H1 (cell line): ENCODE data around the gene RASGEF1B. TPM values are rescaled to one million over a fixed set of nuclear protein-coding genes. Genes with fewer than 3 reads are reported as not detected.
A peak's percentile ranks its signal among the peaks of the same experiment; 100 is the strongest.

Experiments
- CTCF ChIA-PET: fragments of 300-600 bp; sonication (Branson Sonifier 250); formaldehyde crosslinking; loops from one replicate; lab custom pipeline; 2021; ENCODE audit not compliant: partially characterized antibody; lab: Charles Lee
- POLR2A ChIA-PET: fragments of 300-600 bp; sonication (Branson Sonifier 250); formaldehyde crosslinking; loops from one replicate; lab custom pipeline; 2021; ENCODE audit warnings: inconsistent platforms; ENCODE audit not compliant: partially characterized antibody; lab: Charles Lee
- DNase-seq, 2 experiments: peaks; one replicate each; pipeline versions ENCODE4 v3.0.0 to v3.0.0-alpha.2; 2010 to 2022; ENCODE audit warnings: low spot score in 2 of 2, low read depth in 1 of 2, mixed read lengths in 1 of 2
- FAIRE-seq: peaks from 2 replicates; lab custom pipeline; 2011; peaks lifted over from hg19 to GRCh38; lab: Jason Lieb, UNC
- H2AFZ ChIP-seq: 2 replicates; pipeline ENCODE4 v1.8.1; 2012; ENCODE audit warnings: low read length, inconsistent platforms
- H2AK5ac ChIP-seq: 2 replicates; pipeline ENCODE4 v1.6.1; 2013; ENCODE audit warnings: low read depth, low read length
- H2BK120ac ChIP-seq: replicated peaks from 2 replicates; pipeline ENCODE3; 2013; ENCODE audit warnings: low read depth, low read length, inconsistent platforms
- H2BK12ac ChIP-seq: 2 replicates; pipeline ENCODE4 v1.6.1; 2013; ENCODE audit warnings: low read depth, low read length
- H2BK15ac ChIP-seq: 2 replicates; pipeline ENCODE4 v1.6.1; 2013; ENCODE audit warnings: low read length
- H2BK20ac ChIP-seq: 2 replicates; pipeline ENCODE4 v1.6.1; 2013; ENCODE audit warnings: low read length
- H2BK5ac ChIP-seq: 2 replicates; pipeline ENCODE4 v1.6.1; 2013; ENCODE audit warnings: low read depth, low read length
- H3K14ac ChIP-seq: 2 replicates; pipeline ENCODE4 v1.6.1; 2013; ENCODE audit warnings: inconsistent platforms; ENCODE audit not compliant: insufficient read length
- H3K18ac ChIP-seq: 2 replicates; pipeline ENCODE4 v1.6.1; 2013; ENCODE audit warnings: low read length; ENCODE audit errors: extremely low read depth
- H3K23ac ChIP-seq: 2 replicates; pipeline ENCODE4 v1.6.1; 2013; ENCODE audit warnings: inconsistent platforms; ENCODE audit not compliant: insufficient read length
- H3K23me2 ChIP-seq: 2 replicates; pipeline ENCODE4 v1.6.1; 2013; ENCODE audit warnings: low read depth, low read length
- H3K27ac ChIP-seq: 2 replicates; pipeline ENCODE4 v1.6.1; 2011; ENCODE audit warnings: low read depth, low read length, inconsistent platforms
- H3K27me3 ChIP-seq, 4 experiments: replicated peaks in 1 of 4; 1 replicate in 1 of 4; 2 replicates in 3 of 4; pipeline versions ENCODE4 v1.6.1 to v1.8.1; 2011 to 2013; ENCODE audit warnings: low read length in 3 of 4, mild to moderate bottlenecking in 3 of 4, inconsistent platforms in 2 of 4, mixed read lengths in 2 of 4, moderate library complexity in 1 of 4; ENCODE audit not compliant: control insufficient read depth in 3 of 4, insufficient read depth in 3 of 4; ENCODE audit errors: extremely low read depth in 1 of 4
- H3K36me3 ChIP-seq, 4 experiments: 2 replicates each; pipeline versions ENCODE4 v1.6.1 to v1.8.1; 2011 to 2013; ENCODE audit warnings: mild to moderate bottlenecking in 4 of 4, low read length in 3 of 4, moderate library complexity in 2 of 4, control low read depth in 1 of 4, inconsistent platforms in 1 of 4; ENCODE audit not compliant: insufficient read depth in 4 of 4, control insufficient read depth in 2 of 4
- H3K4ac ChIP-seq: replicated peaks from 2 replicates; pipeline ENCODE3; 2013; ENCODE audit warnings: low read length, low read depth, mixed read lengths, inconsistent platforms; ENCODE audit not compliant: insufficient read length
- H3K4me1 ChIP-seq, 4 experiments: replicated peaks in 1 of 4; 1 replicate in 1 of 4; 2 replicates in 3 of 4; pipeline versions ENCODE4 v1.6.1 to v1.8.1; 2011 to 2013; ENCODE audit warnings: low read length in 3 of 4, inconsistent platforms in 2 of 4, mixed read lengths in 1 of 4; ENCODE audit not compliant: insufficient read depth in 4 of 4, control insufficient read depth in 3 of 4
- H3K4me2 ChIP-seq, 2 experiments: 2 replicates each; pipeline versions ENCODE4 v1.6.1 to v1.8.1; 2011 to 2013; ENCODE audit warnings: low read depth in 2 of 2, low read length in 2 of 2, control low read depth in 1 of 2, inconsistent platforms in 1 of 2, mild to moderate bottlenecking in 1 of 2; ENCODE audit not compliant: insufficient read depth in 1 of 2
- H3K4me3 ChIP-seq, 4 experiments: fragments of 200-600, 300-600 bp in 1 of 4; sonication (generic), shearing (Covaris generic), sonication (Bioruptor Twin) in 1 of 4; 2 replicates each; pipeline versions ENCODE4 v1.5.1 to v1.8.1; 2011 to 2016; ENCODE audit warnings: low read length in 4 of 4, low read depth in 3 of 4, control low read depth in 2 of 4, inconsistent platforms in 2 of 4, mild to moderate bottlenecking in 2 of 4, mixed read lengths in 1 of 4, moderate library complexity in 1 of 4; ENCODE audit not compliant: insufficient read depth in 2 of 4; ENCODE audit errors: extremely low read depth in 1 of 4
- H3K56ac ChIP-seq: replicated peaks from 2 replicates; pipeline ENCODE3; 2013; ENCODE audit warnings: low read depth, mild to moderate bottlenecking, mixed read lengths, low read length, inconsistent platforms; ENCODE audit not compliant: insufficient read length
- H3K79me1 ChIP-seq: 2 replicates; pipeline ENCODE4 v1.6.1; 2013; ENCODE audit warnings: low read depth, low read length, control low read depth
- H3K79me2 ChIP-seq, 2 experiments: 2 replicates each; pipeline versions ENCODE4 v1.6.1 to v1.8.1; 2012 to 2013; ENCODE audit warnings: low read length in 2 of 2, mild to moderate bottlenecking in 2 of 2, inconsistent platforms in 1 of 2; ENCODE audit not compliant: insufficient read depth in 2 of 2, control insufficient read depth in 1 of 2
- H3K9ac ChIP-seq, 4 experiments: replicated peaks in 1 of 4; 1 replicate in 1 of 4; 2 replicates in 3 of 4; pipeline versions ENCODE4 v1.6.1 to v1.8.1; 2011 to 2013; ENCODE audit warnings: low read depth in 3 of 4, low read length in 3 of 4, control low read depth in 2 of 4, mild to moderate bottlenecking in 2 of 4, moderate library complexity in 2 of 4, inconsistent platforms in 1 of 4; ENCODE audit errors: extremely low read depth in 1 of 4
- H3K9me3 ChIP-seq, 2 experiments: 2 replicates each; pipeline versions ENCODE4 v1.6.1 to v1.8.1; 2012 to 2013; ENCODE audit warnings: mild to moderate bottlenecking in 2 of 2, moderate library complexity in 2 of 2, control low read depth in 1 of 2, inconsistent platforms in 1 of 2, low read depth in 1 of 2, low read length in 1 of 2, mixed read lengths in 1 of 2; ENCODE audit not compliant: insufficient read depth in 2 of 2
- H4K20me1 ChIP-seq, 2 experiments: replicated peaks in 1 of 2; 2 replicates each; pipeline versions ENCODE3 to v1.8.1; 2011 to 2013; ENCODE audit warnings: inconsistent platforms in 2 of 2, low read length in 2 of 2, mild to moderate bottlenecking in 1 of 2; ENCODE audit not compliant: insufficient read depth in 2 of 2, control insufficient read depth in 1 of 2
- H4K5ac ChIP-seq: 2 replicates; pipeline ENCODE4 v1.6.1; 2013; ENCODE audit warnings: low read length, low read depth, mixed read lengths, inconsistent platforms; ENCODE audit not compliant: insufficient read length
- H4K8ac ChIP-seq: 2 replicates; pipeline ENCODE4 v1.8.0; 2013; ENCODE audit warnings: mild to moderate bottlenecking, moderate library complexity, low read length, inconsistent platforms; ENCODE audit not compliant: insufficient read depth; ENCODE audit errors: extremely low read depth
- H4K91ac ChIP-seq: replicated peaks from 2 replicates; pipeline ENCODE3; 2013; ENCODE audit warnings: low read length, mixed read lengths, inconsistent platforms; ENCODE audit not compliant: insufficient read length
- ASH2L ChIP-seq: fragments of 200-600, 300-600 bp; sonication (generic); IDR thresholded peaks from one replicate; pipeline ENCODE4 v1.7.1; 2017; ENCODE audit warnings: low read length
- BACH1 ChIP-seq: IDR thresholded peaks from 2 replicates; pipeline ENCODE4 v1.6.1; 2012; ENCODE audit warnings: low read length, improper control_type of control experiment
- CBX5 ChIP-seq: fragments of 300-800, 300-1000 bp; sonication (generic); IDR thresholded peaks from 2 replicates; pipeline ENCODE4 v1.7.1; 2016; ENCODE audit warnings: antibody characterized with exemption, low read length, low read depth
- CTBP2 ChIP-seq: IDR thresholded peaks from 2 replicates; pipeline ENCODE4 v1.7.0; 2011; ENCODE audit warnings: borderline replicate concordance, mild to moderate bottlenecking, moderate library complexity, mixed read lengths, low read length; ENCODE audit not compliant: insufficient read depth, insufficient read length
- EGR1 ChIP-seq: IDR thresholded peaks from 2 replicates; pipeline ENCODE4 v1.6.1; 2011; ENCODE audit warnings: low read depth, low read length, borderline replicate concordance
- HDAC2 ChIP-seq, 2 experiments: fragments of 300-600 bp in 1 of 2; sonication (generic) in 1 of 2; IDR thresholded peaks; 2 replicates each; pipeline ENCODE4 v1.6.1; 2011 to 2012; ENCODE audit warnings: low read depth in 2 of 2, low read length in 2 of 2, mild to moderate bottlenecking in 2 of 2, moderate library complexity in 2 of 2, borderline replicate concordance in 1 of 2, inconsistent platforms in 1 of 2
- JUND ChIP-seq: IDR thresholded peaks from 2 replicates; pipeline ENCODE4 v1.6.1; 2011; ENCODE audit warnings: mild to moderate bottlenecking, improper control_type of control experiment, low read length
- MAFK ChIP-seq: IDR thresholded peaks from 2 replicates; pipeline ENCODE4 v1.6.1; 2012; ENCODE audit warnings: low read depth, mild to moderate bottlenecking, improper control_type of control experiment, low read length
- NRF1 ChIP-seq: IDR thresholded peaks from 2 replicates; pipeline ENCODE4 v1.6.1; 2011; ENCODE audit warnings: mild to moderate bottlenecking, low read depth, low read length, improper control_type of control experiment
- RFX5 ChIP-seq: IDR thresholded peaks from 2 replicates; pipeline ENCODE4 v1.6.1; 2011; ENCODE audit warnings: low read depth, low read length, improper control_type of control experiment, borderline replicate concordance
- RXRA ChIP-seq: IDR thresholded peaks from 2 replicates; pipeline ENCODE4 v1.6.1; 2011; ENCODE audit warnings: low read depth, mild to moderate bottlenecking, low read length, moderate library complexity; ENCODE audit not compliant: insufficient read depth
- SIRT6 ChIP-seq: IDR thresholded peaks from one replicate; pipeline ENCODE4 v1.7.1; 2012; ENCODE audit warnings: low read length, inconsistent platforms
- TEAD4 ChIP-seq: IDR thresholded peaks from 2 replicates; pipeline ENCODE4 v1.6.1; 2012; ENCODE audit warnings: low read depth, low read length, inconsistent platforms, mixed read lengths
- YY1 ChIP-seq: IDR thresholded peaks from 2 replicates; pipeline ENCODE4 v1.6.1; 2011; ENCODE audit warnings: low read depth, mild to moderate bottlenecking, low read length
- WGBS, 2 experiments: shearing (Covaris generic) in 1 of 2; methylation state at CpG; one replicate each; pipeline versions ENCODE4 v1.1.6 to v1.1.7; 2013 to 2015; ENCODE audit warnings: low lambda C conversion rate in 2 of 2, mixed read lengths in 2 of 2, inconsistent platforms in 1 of 2, low coverage in 1 of 2, missing lambda C conversion rate in 1 of 2; ENCODE audit not compliant: insufficient replicate concordance in 2 of 2, insufficient coverage in 1 of 2, insufficient read length in 1 of 2; ENCODE audit errors: extremely low coverage in 1 of 2, missing lambda C conversion rate in 1 of 2; 5-methylcytosine and 5-hydroxymethylcytosine counted together
- polyA plus RNA-seq, 7 experiments: library from polyadenylated mRNA; depleted of rRNA in 3 of 7; stranded (reverse) in 5 of 7; unstranded in 2 of 7; fragments of >200 nt in 5 of 7; fragments of 200-250 nt in 2 of 7; gene quantifications; 1 replicate in 5 of 7; 2 replicates in 1 of 7; 4 replicates in 1 of 7; pipeline versions ENCODE4 v1.2.1 to v1.2.3, GENCODE V29; 2011 to 2013; ENCODE audit warnings: missing spikeins in 2 of 7, mixed read lengths in 2 of 7
- total RNA-seq: library from RNA; stranded (reverse); fragmentation: NEBNext Ultra II Directional; extraction: Animal tissue kit (Norgen Biotek cat#: 25700); gene quantifications from 2 replicates; pipeline ENCODE4 v1.2.1, GENCODE V29; 2021

Gene RASGEF1B
- total and polyA plus RNA-seq, 2 of the 8 experiments (the other 6 are each of a cell fraction or from before 2014, with no cell fraction given): 1.6 to 4.7 TPM

- Histone ChIP-seq H2BK12ac (no peak overlapping the region), H4K20me1 (no peaks in the 10 kb centered on the region), H3K4me2 (0 out of 4 replicates have a peak overlapping the region, but pooled peaks of 1 of the 2 experiments have one; percentile 1), H3K9ac (no peak overlapping the region), H2AFZ (no peak overlapping the region), H3K4me3 (no peak overlapping the region), H3K23ac (no peak overlapping the region), H3K14ac (no peak overlapping the region), H2BK120ac (no peak overlapping the region), H3K79me2 (no peaks in the 10 kb centered on the region), H3K79me1 (no peaks in the 10 kb centered on the region), H3K4ac (no peak overlapping the region), H2AK5ac (no peak overlapping the region), H4K5ac (no peak overlapping the region), H2BK20ac (no peak overlapping the region), H3K36me3 (no peaks in the 10 kb centered on the region), H3K56ac (no peak overlapping the region), H3K23me2 (no peaks in the 10 kb centered on the region), H3K9me3 (no peaks in the 10 kb centered on the region), H4K91ac (no peak overlapping the region), H4K8ac (no peak overlapping the region), H2BK15ac (no peak overlapping the region), H2BK5ac (no peak overlapping the region), H3K4me1 (peaks cover 0 to 8% (median 5%) of the 10 kb centered on the region in 4 experiments; a peak in 2 of 7 replicates), H3K27me3 (no peaks in the 10 kb centered on the region), H3K27ac (no peak overlapping the region), H3K18ac (no peak overlapping the region)
- FAIRE-seq: no peak
- DNase-seq: peak in 1 of 2 experiments; percentile 7
- POLR2A ChIA-PET: no interaction called here
- CTCF ChIA-PET: interaction anchor here (0.6 to 1.6 kb wide), 5 partner anchors 9 to 327 kb away, joined by 3 to 5 read pairs (median 4); no protein-coding TSS in a partner anchor
- WGBS, 2 experiments: 47% methylated on average over 6 of the region's 6 CpGs; no CpG with 5 or more reads in 1 of the 2 experiments
- TF ChIP-seq CTBP2 (no peak), RXRA (no peak), TEAD4 (no peak), BACH1 (no peak), JUND (no peak), ASH2L (no peak), RFX5 (no peak), SIRT6 (no peak), MAFK (no peak), YY1 (no peak), CBX5 (no peak), EGR1 (no peak), HDAC2 (IDR thresholded peaks at IDR 0.05; ENCODE audit: borderline replicate concordance in 1 of 2, low read depth in 2 of 2, low read length in 2 of 2) (no peak), NRF1 (no peak)
Observed at GRCh38 chr4:81518762-81519426, 47.2 kb upstream of the RASGEF1B start.
